Prostate gland (tissue), 2 donors: ENCODE measurements around the gene MCC.

ENCODE experiments used
- POLR2AphosphoS5 ChIP-seq: sonication (generic); formaldehyde crosslinking; IDR thresholded peaks from one replicate; pipeline ENCODE4 v1.6.1; 2017; ENCODE audit warnings: antibody characterized with exemption
- TF ChIP-seq, protein P1 (sequence below), 4 experiments: fragments of 200-600 bp in 2 of 4; fragments of 450-650 bp in 2 of 4; sonication (generic) in 2 of 4; IDR thresholded peaks; 1 replicate in 3 of 4; 2 replicates in 1 of 4; pipeline ENCODE4 v1.5.1; 2016 to 2019; ENCODE audit warnings: antibody characterized with exemption in 4 of 4, mild to moderate bottlenecking in 2 of 4, moderate library complexity in 2 of 4

DNA sequence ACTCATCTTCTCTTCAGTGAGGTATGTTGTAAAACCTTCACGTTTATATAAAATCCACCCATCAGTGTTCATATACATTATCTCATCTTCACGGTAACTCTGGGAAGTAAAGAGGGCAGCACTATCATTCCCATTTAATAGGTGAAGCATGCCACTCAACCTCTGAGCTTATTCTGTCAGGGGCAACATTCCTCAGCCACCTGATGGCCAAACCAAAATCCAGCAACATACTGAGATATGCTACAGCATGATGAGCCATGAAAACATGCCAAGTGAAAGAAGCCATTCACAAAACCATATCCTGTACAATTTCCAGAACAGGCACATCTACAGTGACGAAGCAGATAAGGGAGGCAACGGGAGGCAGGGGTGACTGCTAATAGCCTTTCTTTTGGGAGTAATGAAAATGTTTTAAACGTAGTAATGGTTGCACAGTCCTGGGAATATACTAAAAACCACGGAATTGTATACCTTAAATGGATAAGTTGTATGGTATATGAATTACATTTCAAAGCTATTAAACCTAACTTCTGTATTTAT lies 220.8 kb downstream of the MCC start:
- TF ChIP-seq, protein P1, sequence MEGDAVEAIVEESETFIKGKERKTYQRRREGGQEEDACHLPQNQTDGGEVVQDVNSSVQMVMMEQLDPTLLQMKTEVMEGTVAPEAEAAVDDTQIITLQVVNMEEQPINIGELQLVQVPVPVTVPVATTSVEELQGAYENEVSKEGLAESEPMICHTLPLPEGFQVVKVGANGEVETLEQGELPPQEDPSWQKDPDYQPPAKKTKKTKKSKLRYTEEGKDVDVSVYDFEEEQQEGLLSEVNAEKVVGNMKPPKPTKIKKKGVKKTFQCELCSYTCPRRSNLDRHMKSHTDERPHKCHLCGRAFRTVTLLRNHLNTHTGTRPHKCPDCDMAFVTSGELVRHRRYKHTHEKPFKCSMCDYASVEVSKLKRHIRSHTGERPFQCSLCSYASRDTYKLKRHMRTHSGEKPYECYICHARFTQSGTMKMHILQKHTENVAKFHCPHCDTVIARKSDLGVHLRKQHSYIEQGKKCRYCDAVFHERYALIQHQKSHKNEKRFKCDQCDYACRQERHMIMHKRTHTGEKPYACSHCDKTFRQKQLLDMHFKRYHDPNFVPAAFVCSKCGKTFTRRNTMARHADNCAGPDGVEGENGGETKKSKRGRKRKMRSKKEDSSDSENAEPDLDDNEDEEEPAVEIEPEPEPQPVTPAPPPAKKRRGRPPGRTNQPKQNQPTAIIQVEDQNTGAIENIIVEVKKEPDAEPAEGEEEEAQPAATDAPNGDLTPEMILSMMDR (IDR thresholded peaks at IDR 0.05), result no peak
- TF ChIP-seq POLR2AphosphoS5, result no peak
